ENCODE data around the gene ZNG1B. TPM values are rescaled to one million over a fixed set of nuclear protein-coding genes. Genes with fewer than 3 reads are reported as not detected.
"Not testable (repeated sequence)": the region's sequence is repeated elsewhere in the genome, so short reads cannot be mapped to it uniquely, and the experiment has no call there.

The ZNG1B gene
- total RNA-seq, 1 experiment from 2014 or later = 39.0 TPM

- DNase-seq (ENCODE audit: extremely low read depth, low read depth) = not testable (repeated sequence)
Measured at GRCh38 chr2:113503094-113504042, 65.9 kb downstream of the ZNG1B start.

GRCh38 chr2:113504081-113504480, 66.6 kb downstream of the ZNG1B start:
- not testable (repeated sequence) for DNase-seq (ENCODE audit: extremely low read depth, low read depth)

- DNase-seq (ENCODE audit: extremely low read depth, low read depth) = not testable (repeated sequence)
Measured at GRCh38 chr2:113507394-113508140, 70.1 kb downstream of the ZNG1B start.

- DNase-seq (ENCODE audit: extremely low read depth, low read depth) = not testable (repeated sequence)
Measured at GRCh38 chr2:113508187-113508586, 70.7 kb downstream of the ZNG1B start.

DNA sequence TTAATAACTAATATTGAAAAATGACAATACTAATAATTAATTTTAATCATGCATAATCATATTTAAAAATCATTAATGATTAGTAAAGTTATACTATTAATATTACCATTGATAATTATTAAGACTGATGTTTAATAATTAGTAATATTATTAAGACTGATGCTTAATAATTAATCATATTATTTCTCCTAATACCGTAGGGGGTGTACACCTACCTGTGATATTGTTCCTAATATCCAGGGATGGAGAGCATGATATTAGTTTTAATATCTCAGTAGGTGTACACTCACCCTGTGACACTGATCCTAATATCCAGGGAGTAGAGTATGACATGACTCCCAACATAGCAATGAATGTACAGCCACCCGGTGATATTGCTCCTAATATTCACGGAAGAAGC, 73.4 kb downstream of the ZNG1B start:
- not testable (repeated sequence) for DNase-seq (ENCODE audit: extremely low read depth, low read depth)

DNA sequence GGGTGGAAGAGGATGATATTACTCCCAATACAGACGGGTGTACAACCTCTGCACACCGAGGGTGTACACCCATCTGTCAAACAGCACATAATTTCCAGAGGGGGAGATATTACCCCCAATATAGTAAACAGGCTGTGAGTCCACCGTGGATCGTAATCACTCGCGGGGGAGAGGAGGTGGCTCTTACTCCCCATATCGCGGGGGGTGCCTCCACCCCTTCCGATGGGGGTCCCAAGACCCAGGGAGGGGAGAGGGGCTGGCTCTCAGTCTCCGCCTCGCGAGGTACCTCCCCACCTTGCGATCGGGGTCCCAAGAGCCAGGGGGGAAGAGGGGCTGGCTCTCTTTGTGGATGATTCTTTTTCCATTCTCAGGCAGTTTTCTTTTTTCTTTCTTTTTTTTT, 74.4 kb downstream of the ZNG1B start:
- DNase-seq (ENCODE audit: extremely low read depth, low read depth) = not testable (repeated sequence)

- not testable (repeated sequence) for DNase-seq (ENCODE audit: extremely low read depth, low read depth)
Measured at GRCh38 chr2:113515457-113515856, 78.0 kb downstream of the ZNG1B start.

- DNase-seq (ENCODE audit: extremely low read depth, low read depth) = not testable (repeated sequence)
Measured at GRCh38 chr2:113515995-113516394, 78.5 kb downstream of the ZNG1B start.

DNA sequence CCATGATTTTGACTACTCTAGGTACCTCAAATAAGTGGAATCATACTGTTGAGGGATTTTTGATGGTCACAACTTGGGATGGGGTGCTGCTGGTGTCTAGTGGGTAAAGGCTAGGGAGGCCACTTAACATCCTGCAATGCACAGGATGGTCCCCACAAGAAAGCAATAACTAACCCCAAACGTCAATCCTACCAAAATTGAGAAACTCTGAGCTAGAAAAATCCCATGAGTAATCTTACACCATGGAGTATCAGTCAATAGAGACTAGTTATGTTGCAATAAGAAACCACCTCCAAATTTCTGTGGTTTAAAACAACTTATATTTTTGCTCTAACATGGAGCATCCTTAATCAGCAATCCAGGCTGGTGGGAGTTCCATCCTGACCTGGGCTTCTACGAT, 79.5 kb downstream of the ZNG1B start:
- not testable (repeated sequence) for DNase-seq (ENCODE audit: extremely low read depth, low read depth)

DNA sequence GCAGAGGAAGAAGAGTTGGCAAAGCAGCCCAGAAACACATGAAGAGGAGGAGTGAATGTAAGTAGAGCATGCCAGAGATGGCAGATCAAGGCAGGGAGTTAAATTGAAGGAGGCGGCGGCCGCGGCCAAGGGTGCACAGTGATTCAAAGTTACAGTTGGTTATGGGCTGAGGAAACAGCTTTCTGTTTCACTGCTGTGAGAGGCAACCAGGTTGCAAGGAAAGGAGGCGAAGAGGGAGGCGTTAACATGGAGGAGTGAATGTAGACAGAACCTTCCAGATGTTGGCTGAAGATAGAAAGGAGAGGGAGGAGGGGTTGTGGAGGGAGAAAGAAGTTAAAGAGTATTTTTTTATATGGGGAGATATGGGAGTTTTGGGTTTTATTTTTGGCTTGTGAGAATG, 83.3 kb downstream of the ZNG1B start:
- DNase-seq (ENCODE audit: extremely low read depth, low read depth) = not testable (repeated sequence)

- DNase-seq (ENCODE audit: extremely low read depth, low read depth) = not testable (repeated sequence)
Measured at GRCh38 chr2:113521492-113521891, 84.0 kb downstream of the ZNG1B start.

DNA sequence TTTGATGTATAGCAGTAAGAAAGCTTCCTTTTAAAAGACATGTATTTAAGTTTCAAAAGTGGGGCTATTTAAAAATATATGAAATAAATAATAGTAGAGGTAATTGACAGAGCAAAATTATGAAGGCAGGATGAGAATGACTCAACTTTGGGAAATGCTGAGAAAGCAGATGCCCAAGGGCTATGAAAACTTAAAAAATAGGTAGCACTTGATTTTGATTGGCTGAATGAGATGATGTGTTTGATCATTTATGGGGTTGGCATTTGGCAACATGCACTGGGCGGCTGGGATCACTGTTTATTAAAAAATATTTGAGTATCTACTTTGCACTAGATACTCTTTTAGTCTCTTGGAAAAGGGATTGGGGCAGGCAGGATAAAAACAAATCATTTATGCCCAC, 87.5 kb downstream of the ZNG1B start:
- DNase-seq (ENCODE audit: extremely low read depth, low read depth) = not testable (repeated sequence)

GRCh38 chr2:113527350-113528045, 90.0 kb downstream of the ZNG1B start:
- DNase-seq (ENCODE audit: extremely low read depth, low read depth) = not testable (repeated sequence)

DNA sequence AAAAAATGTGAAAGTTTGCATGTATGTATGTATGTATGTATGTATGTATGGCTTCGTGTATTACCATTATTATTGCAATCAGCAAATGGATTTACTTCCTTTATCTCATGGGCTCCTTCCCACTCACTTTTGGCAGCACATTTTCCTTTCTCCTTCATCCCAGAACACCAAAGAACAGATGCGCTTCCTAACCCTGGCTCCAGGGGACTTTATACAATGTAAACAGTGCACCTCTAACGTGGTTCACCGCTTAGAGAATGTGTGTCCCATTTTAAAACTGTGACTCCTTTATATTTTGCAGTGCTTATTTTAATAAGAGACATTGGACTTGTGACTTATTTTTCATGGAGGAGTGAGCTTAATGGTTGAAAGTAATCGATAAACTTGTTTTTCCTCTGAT, 90.6 kb downstream of the ZNG1B start:
- not testable (repeated sequence) for DNase-seq (ENCODE audit: extremely low read depth, low read depth)

- DNase-seq (ENCODE audit: extremely low read depth, low read depth) = not testable (repeated sequence)
Measured at GRCh38 chr2:113528904-113529303, 91.4 kb downstream of the ZNG1B start.

DNA sequence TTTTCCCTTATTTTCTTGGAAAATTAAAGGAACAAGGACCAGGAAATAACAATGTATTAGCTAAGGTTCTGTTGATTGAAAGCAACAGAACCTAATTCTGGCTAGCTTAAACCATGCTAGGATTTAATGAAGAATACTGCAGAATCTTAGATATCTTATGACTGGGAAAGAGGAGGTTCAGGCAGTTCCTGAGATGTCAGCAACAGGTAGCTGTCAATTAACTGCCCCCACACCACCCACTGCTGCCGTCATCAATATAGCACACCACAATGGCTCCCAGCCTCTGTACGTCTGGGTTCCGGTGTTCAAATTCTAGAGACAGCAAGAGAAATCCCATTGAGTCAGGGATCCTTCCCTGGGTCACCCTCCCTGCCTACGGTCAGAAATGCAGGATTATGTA, 95.5 kb downstream of the ZNG1B start:
- not testable (repeated sequence) for DNase-seq (ENCODE audit: extremely low read depth, low read depth)

DNA sequence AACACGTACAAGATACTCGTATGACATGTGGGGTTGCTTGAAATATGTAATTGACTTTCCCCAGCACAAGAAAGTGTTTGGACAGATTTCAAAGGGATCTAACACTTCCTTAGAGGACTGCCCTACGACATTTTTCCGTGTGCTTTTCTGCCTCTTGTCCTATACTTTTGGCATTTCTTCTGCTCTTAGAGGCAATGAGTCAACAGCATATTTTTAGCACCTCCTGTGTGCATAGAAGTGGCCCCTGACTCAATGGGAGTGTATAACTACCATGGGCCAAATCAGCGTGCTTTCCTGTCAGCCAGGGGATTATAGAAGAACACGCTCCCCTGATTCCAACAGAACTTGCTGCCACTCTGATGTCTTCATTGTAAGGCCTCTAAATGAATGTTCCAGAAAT, 99.1 kb downstream of the ZNG1B start:
- DNase-seq (ENCODE audit: extremely low read depth, low read depth) = not testable (repeated sequence)

DNA sequence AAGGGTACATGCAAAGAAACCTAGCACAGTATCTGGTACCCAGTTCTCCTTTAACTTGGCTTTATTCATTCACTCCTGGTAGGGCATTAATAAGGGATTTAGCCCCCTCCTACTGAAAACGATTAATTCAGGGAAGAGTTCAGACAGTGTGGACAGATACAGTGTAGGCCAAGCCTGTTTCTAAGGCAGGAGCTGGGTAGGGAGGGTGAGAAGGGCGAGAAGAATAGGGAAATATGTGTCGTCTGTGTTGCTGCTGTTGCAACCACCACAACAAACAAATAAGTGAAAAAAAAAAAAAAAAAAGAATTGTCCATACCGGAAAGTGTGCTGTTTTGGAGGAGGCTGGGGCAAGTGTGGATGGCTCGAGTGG, 103.3 kb downstream of the ZNG1B start:
- DNase-seq (ENCODE audit: extremely low read depth, low read depth) = not testable (repeated sequence)

DNA sequence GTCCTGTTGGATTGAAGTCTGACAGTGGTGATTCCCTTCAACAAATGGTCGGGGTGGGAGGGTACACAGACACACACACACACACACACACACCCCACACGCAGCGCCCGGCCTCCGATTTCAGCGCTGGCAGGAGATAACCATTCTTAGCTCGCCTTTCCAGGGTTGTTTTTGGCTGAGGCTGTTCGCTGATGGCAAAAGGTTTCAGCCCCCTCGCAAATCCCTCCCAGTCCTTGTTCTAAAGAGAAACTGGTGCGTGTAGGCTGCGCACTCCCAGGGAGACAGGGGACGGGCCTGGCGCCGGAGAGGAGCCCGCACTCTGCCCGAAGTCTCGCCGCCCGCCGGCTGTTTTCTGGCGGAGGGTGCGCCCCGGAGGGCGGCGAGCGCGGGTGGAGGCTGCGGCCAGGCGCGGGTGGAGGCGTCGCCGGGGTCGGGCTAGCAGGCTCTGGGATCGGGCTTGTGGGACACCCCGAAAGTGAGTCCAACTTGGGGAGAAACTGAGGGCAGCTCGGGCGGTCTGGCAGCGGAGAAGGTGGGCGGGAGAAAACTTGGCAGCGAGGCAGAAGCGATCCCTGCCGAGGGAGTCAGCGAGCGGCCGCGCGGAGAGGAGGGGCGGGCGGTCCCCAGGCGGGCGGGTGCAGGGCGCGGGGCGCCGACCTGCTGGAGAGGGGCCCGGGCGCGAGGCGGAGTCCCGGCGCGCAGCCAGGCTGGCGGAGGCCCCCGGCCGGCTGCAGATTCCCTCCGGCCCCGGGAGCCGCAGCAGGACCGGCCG, 103.9 kb downstream of the ZNG1B start:
- DNase-seq (ENCODE audit: extremely low read depth, low read depth) = not testable (repeated sequence)

- not testable (repeated sequence) for DNase-seq (ENCODE audit: extremely low read depth, low read depth)
Measured at GRCh38 chr2:113541976-113542485, 104.5 kb downstream of the ZNG1B start.

All from NCI-H460 (cell line).